ENCODE measurements around the gene ATP10A. TPM values are rescaled to one million over a fixed set of nuclear protein-coding genes. Genes with fewer than 3 reads are reported as not detected.

Gene ATP10A
- total RNA-seq, 1 experiment from 2014 or later = 0.02 TPM

- no TSS peak for BruUV-seq (replicated peaks)
- TF ChIP-seq, protein P1, sequence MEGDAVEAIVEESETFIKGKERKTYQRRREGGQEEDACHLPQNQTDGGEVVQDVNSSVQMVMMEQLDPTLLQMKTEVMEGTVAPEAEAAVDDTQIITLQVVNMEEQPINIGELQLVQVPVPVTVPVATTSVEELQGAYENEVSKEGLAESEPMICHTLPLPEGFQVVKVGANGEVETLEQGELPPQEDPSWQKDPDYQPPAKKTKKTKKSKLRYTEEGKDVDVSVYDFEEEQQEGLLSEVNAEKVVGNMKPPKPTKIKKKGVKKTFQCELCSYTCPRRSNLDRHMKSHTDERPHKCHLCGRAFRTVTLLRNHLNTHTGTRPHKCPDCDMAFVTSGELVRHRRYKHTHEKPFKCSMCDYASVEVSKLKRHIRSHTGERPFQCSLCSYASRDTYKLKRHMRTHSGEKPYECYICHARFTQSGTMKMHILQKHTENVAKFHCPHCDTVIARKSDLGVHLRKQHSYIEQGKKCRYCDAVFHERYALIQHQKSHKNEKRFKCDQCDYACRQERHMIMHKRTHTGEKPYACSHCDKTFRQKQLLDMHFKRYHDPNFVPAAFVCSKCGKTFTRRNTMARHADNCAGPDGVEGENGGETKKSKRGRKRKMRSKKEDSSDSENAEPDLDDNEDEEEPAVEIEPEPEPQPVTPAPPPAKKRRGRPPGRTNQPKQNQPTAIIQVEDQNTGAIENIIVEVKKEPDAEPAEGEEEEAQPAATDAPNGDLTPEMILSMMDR (IDR thresholded peaks at IDR 0.05 in 2 of 3, conservative IDR thresholded peaks at IDR 0.05 in 1 of 3; ENCODE audit: borderline replicate concordance in 1 of 3, insufficient read depth in 1 of 3, low read depth in 2 of 3, low read length in 2 of 3) = no peak
- no peak for TF ChIP-seq POLR2A (IDR thresholded peaks at IDR 0.05; ENCODE audit: borderline replicate concordance, extremely low read depth, insufficient read depth, insufficient read length)
- TF ChIP-seq CEBPB (IDR thresholded peaks at IDR 0.05; ENCODE audit: low read depth) = no peak
- no peak for TF ChIP-seq CBX3 (IDR thresholded peaks at IDR 0.05; ENCODE audit: low read depth)
- no peak for TF ChIP-seq SRF (IDR thresholded peaks at IDR 0.05; ENCODE audit: low read depth)
- TF ChIP-seq ELF1 (IDR thresholded peaks at IDR 0.05; ENCODE audit: borderline replicate concordance, low read depth) = no peak
- no peak for TF ChIP-seq JUND (IDR thresholded peaks at IDR 0.05)
- TF ChIP-seq EZH2 (IDR thresholded peaks at IDR 0.05) = no peak
- TF ChIP-seq SP1 (IDR thresholded peaks at IDR 0.05; ENCODE audit: low read depth) = no peak
- TF ChIP-seq ZFX (IDR thresholded peaks at IDR 0.05) = no peak
- TF ChIP-seq SIN3A (IDR thresholded peaks at IDR 0.05; ENCODE audit: low read depth) = no peak
- no peak for TF ChIP-seq EZH2phosphoT487 (IDR thresholded peaks at IDR 0.05; ENCODE audit: borderline replicate concordance)
- TF ChIP-seq MAX (IDR thresholded peaks at IDR 0.05) = no peak
- TF ChIP-seq, protein P2, sequence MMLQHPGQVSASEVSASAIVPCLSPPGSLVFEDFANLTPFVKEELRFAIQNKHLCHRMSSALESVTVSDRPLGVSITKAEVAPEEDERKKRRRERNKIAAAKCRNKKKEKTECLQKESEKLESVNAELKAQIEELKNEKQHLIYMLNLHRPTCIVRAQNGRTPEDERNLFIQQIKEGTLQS (IDR thresholded peaks at IDR 0.05) = no peak
- no peak for TF ChIP-seq REST (IDR thresholded peaks at IDR 0.05; ENCODE audit: low read depth)
- TF ChIP-seq POLR2AphosphoS5 (IDR thresholded peaks at IDR 0.05; ENCODE audit: low read depth, low read length) = no peak
- TF ChIP-seq FOSL1 (IDR thresholded peaks at IDR 0.05; ENCODE audit: low read depth) = no peak
- TF ChIP-seq YY1 (IDR thresholded peaks at IDR 0.05; ENCODE audit: extremely low read depth, insufficient replicate concordance, low read depth, low read length) = no peak
- no peak for TF ChIP-seq ZNF274 (IDR thresholded peaks at IDR 0.05; ENCODE audit: low read depth, low read length)
- ChIA-PET CTCF (no interaction called here), POLR2A (no interaction called here), RAD21 (ENCODE audit: low non-redundant PET in 1 of 2, low total read pairs in 2 of 2, uncharacterized antibody in 2 of 2, unreplicated experiment in 2 of 2) (no interaction called here)
- H3K27ac ChIP-seq (ENCODE audit: low read depth, low read length) = no peak overlapping the region
- no peak overlapping the region for H3K9ac ChIP-seq (ENCODE audit: low read length)
- H3K4me3 ChIP-seq (replicated peaks in 1 of 2; ENCODE audit: low read depth in 1 of 2, low read length in 2 of 2) = no peak overlapping the region
- H3K79me2 ChIP-seq (ENCODE audit: insufficient read depth, low read length) = no peaks in the 10 kb centered on the region
- DNase-seq (ENCODE audit: low read depth, low spot score) (no peak), ATAC-seq (no peak)
- no peaks in the 10 kb centered on the region for H4K20me1 ChIP-seq (ENCODE audit: insufficient read depth)
- H3K36me3 ChIP-seq (ENCODE audit: control insufficient read depth in 1 of 2, insufficient read depth in 2 of 2, low read length in 2 of 2) = no peaks in the 10 kb centered on the region
- H3K9me3 ChIP-seq (ENCODE audit: control insufficient read depth in 1 of 2, insufficient read depth in 1 of 2, low read depth in 1 of 2, low read length in 2 of 2) = peaks cover 7 to 41% of the 10 kb centered on the region in 2 experiments; a peak in 2 of 4 replicates
- intact Hi-C loops (cut with micrococcal nuclease) = no loop called here
- H3K27me3 ChIP-seq (ENCODE audit: insufficient read depth, low read length) = no peaks in the 10 kb centered on the region
- no peak overlapping the region for H2AFZ ChIP-seq (ENCODE audit: low read depth, low read length, poor library complexity, severe bottlenecking)
- H3K4me2 ChIP-seq (ENCODE audit: low read length) = no peak overlapping the region
- no peaks in the 10 kb centered on the region for H3K4me1 ChIP-seq (ENCODE audit: control insufficient read depth in 1 of 2, insufficient read depth in 2 of 2, low read length in 2 of 2)
- H3K9me2 ChIP-seq (ENCODE audit: insufficient read depth) = no peaks in the 10 kb centered on the region
Observed at GRCh38 chr15:25852661-25853524, 10.2 kb downstream of the ATP10A start.
